Astrocyte of the hippocampus (primary cell): ENCODE results near the gene ANAPC1.
"Not testable (repeated sequence)": the region's sequence is repeated elsewhere in the genome, so short reads cannot be mapped to it uniquely, and the experiment has no call there.

Source experiments
- DNase-seq: peaks from one replicate; pipeline ENCODE4 v3.0.0; 2011; ENCODE audit warnings: low read depth, low spot score

Gene ANAPC1

GRCh38 chr2:111790633-111791032 lies 93.4 kb downstream of the ANAPC1 start:
- not testable (repeated sequence) for DNase-seq

- DNase-seq = not testable (repeated sequence)
These were observed 99.9 kb downstream of the ANAPC1 start for GRCh38 chr2:111784081-111784480.

GRCh38 chr2:111782195-111782594 lies 101.8 kb downstream of the ANAPC1 start:
- not testable (repeated sequence) for DNase-seq

GRCh38 chr2:111781443-111782094 lies 102.4 kb downstream of the ANAPC1 start:
- DNase-seq = not testable (repeated sequence)

GRCh38 chr2:111777155-111777554 lies 106.8 kb downstream of the ANAPC1 start:
- DNase-seq = not testable (repeated sequence)

- not testable (repeated sequence) for DNase-seq
These were observed 107.7 kb downstream of the ANAPC1 start for GRCh38 chr2:111776296-111776695.

GRCh38 chr2:111772180-111772579 lies 111.8 kb downstream of the ANAPC1 start:
- DNase-seq = not testable (repeated sequence)

- DNase-seq = not testable (repeated sequence)
These were observed 112.9 kb downstream of the ANAPC1 start for GRCh38 chr2:111770916-111771658.

- not testable (repeated sequence) for DNase-seq
These were observed 115.5 kb downstream of the ANAPC1 start for GRCh38 chr2:111768266-111769190.

- DNase-seq = not testable (repeated sequence)
These were observed 116.9 kb downstream of the ANAPC1 start for GRCh38 chr2:111767087-111767486.

- DNase-seq = not testable (repeated sequence)
These were observed 117.7 kb downstream of the ANAPC1 start for GRCh38 chr2:111766295-111766694.

GRCh38 chr2:111764151-111764550 lies 119.8 kb downstream of the ANAPC1 start:
- DNase-seq = not testable (repeated sequence)

- DNase-seq = not testable (repeated sequence)
These were observed 123.2 kb downstream of the ANAPC1 start for GRCh38 chr2:111760697-111761284.

- DNase-seq = not testable (repeated sequence)
These were observed 131.5 kb downstream of the ANAPC1 start for GRCh38 chr2:111752533-111752932.

GRCh38 chr2:111750641-111751040 lies 133.4 kb downstream of the ANAPC1 start:
- not testable (repeated sequence) for DNase-seq

- DNase-seq = not testable (repeated sequence)
These were observed 135.6 kb downstream of the ANAPC1 start for GRCh38 chr2:111748429-111748828.

GRCh38 chr2:111747410-111748115 lies 136.4 kb downstream of the ANAPC1 start:
- DNase-seq = not testable (repeated sequence)

- not testable (repeated sequence) for DNase-seq
These were observed 139.2 kb downstream of the ANAPC1 start for GRCh38 chr2:111744751-111745150.

- DNase-seq = not testable (repeated sequence)
These were observed 142.5 kb downstream of the ANAPC1 start for GRCh38 chr2:111741517-111741916.

GRCh38 chr2:111735838-111736721 lies 147.9 kb downstream of the ANAPC1 start:
- DNase-seq = peak; percentile 26
